GM10248 (cell line): ENCODE results near the gene OMD.

Source experiments
- CTCF ChIA-PET: fragments of 300-600 bp; sonication (Branson Sonifier 250); formaldehyde crosslinking; extraction: SDS; loops from one replicate; lab custom pipeline; 2021; ENCODE audit warnings: antibody characterized with exemption; lab: Yijun Ruan, JAX
- POLR2A ChIA-PET: fragments of 350-650 bp; sonication (Branson Sonifier 250); formaldehyde crosslinking; extraction: SDS; loops from one replicate; lab custom pipeline; 2020; ENCODE audit warnings: antibody characterized with exemption; lab: Yijun Ruan, JAX
- DNase-seq: peaks from one replicate; pipeline ENCODE4 v3.0.0; 2012; ENCODE audit errors: extremely low spot score
- TF ChIP-seq, protein P1 (sequence below): IDR thresholded peaks from 2 replicates; pipeline ENCODE4 v1.5.1; 2012; ENCODE audit warnings: mild to moderate bottlenecking, low read depth; ENCODE audit errors: extremely low read depth, missing control alignments, control extremely low read depth

OMD gene

DNA sequence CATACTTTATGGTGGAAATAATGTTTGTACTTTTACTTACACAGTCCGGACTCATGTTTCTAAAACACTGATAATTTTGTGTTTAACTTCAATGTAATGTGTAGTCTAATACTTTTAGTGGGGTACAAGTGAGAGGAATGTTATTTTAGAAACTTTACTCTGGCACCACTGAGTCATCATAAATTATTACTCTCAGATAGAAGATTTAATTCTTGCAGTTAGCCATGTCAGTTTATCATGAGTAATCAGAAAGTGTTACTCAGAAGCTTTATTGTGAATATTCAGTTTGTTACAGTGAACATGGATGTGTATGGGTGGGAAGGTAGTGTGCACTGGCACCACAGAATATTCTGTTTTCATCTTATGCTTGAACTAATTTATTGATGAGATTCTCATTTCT, 39.9 kb downstream of the OMD start:
- POLR2A ChIA-PET = no interaction called here
- CTCF ChIA-PET = interaction anchor here (0.9 to 1.4 kb wide), 2 partner anchors 16 to 36 kb away, joined by 3 read pairs; no protein-coding TSS in a partner anchor
- no peak for DNase-seq
- TF ChIP-seq, protein P1, sequence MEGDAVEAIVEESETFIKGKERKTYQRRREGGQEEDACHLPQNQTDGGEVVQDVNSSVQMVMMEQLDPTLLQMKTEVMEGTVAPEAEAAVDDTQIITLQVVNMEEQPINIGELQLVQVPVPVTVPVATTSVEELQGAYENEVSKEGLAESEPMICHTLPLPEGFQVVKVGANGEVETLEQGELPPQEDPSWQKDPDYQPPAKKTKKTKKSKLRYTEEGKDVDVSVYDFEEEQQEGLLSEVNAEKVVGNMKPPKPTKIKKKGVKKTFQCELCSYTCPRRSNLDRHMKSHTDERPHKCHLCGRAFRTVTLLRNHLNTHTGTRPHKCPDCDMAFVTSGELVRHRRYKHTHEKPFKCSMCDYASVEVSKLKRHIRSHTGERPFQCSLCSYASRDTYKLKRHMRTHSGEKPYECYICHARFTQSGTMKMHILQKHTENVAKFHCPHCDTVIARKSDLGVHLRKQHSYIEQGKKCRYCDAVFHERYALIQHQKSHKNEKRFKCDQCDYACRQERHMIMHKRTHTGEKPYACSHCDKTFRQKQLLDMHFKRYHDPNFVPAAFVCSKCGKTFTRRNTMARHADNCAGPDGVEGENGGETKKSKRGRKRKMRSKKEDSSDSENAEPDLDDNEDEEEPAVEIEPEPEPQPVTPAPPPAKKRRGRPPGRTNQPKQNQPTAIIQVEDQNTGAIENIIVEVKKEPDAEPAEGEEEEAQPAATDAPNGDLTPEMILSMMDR = no peak

DNA sequence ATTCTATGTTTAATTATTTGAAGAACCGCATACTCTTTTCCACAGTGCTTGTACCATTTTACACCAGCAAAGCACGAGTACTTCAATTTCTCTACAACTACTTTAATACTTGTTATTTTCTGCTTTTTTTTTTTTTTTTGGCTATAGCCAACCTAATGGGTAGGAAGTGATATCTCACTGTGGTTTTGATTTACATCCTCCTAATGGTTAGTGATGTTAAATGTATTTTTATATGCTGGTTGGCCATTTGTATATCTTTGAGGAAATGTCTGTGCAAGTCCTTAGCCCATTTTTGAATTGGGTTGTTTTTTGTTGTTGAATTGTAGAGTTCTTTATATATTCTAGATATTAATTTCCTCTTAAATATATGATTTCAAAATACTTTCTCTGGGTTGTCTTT, 42.5 kb downstream of the OMD start:
- TF ChIP-seq, protein P1 = no peak
- POLR2A ChIA-PET = no interaction called here
- no peak for DNase-seq
- CTCF ChIA-PET = interaction anchor here (1.0 kb wide), 1 partner anchor 213 kb away, joined by 3 read pairs; no protein-coding TSS in a partner anchor

DNA sequence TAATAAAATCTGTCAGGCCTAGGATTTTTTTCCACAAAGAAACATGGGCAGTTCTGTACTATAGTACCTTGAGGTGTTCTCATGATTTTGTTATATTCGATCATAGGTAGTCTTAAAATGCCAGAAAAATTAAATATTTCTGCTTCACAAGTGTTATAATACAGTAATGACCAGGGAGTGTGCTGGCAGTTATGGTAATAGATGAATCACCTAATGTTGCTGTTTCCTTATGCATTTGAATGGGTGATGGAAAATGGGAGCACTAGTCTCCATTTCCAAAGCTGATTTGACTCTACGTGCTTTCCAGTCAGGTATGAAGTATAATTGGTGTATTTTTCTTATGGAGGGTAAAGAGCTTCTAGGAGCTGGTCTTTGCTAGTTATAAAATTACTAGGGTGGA, 43.7 kb downstream of the OMD start:
- ChIA-PET POLR2A (no interaction called here), CTCF (interaction anchor here (1.2 kb wide), 1 partner anchor 241 kb away, joined by 4 read pairs; no protein-coding TSS in a partner anchor)
- TF ChIP-seq, protein P1 = no peak
- no peak for DNase-seq

DNA sequence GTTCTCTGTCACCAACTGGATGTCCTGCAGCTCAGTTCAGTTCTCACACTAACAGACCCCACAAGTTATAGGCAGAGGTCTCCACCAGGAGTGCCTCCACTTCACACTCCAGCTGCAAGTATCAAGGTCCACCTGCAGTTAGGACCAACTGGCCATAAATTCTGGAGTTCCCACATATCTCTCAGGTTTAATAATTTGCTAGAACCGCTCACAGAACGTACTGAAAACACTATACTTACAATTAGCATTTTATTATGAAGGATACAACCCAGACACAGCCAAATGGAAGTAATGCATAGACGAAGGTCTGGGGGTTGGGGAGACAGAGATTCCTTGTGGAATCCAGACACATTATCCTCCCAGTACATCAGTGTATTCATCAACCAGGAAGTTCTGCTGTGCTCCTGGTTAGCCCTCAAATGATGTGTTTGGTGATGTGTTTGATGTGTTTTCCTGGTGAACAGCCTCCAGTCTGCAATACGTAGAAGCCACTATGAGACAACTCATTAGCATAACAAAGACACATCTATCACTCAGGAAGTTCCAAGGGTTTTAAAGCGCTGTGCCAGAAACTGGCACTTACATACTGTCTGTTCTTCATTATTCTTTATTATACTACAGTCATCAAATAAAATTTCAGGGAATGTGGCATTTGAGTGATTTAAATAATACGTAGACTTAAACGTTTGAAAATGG, 45.3 kb downstream of the OMD start:
- ChIA-PET CTCF (interaction anchor here (1.0 to 1.2 kb wide), 2 partner anchors 8 to 12 kb away, joined by 3 read pairs; no protein-coding TSS in a partner anchor), POLR2A (no interaction called here)
- TF ChIP-seq, protein P1 = no peak
- no peak for DNase-seq

DNA sequence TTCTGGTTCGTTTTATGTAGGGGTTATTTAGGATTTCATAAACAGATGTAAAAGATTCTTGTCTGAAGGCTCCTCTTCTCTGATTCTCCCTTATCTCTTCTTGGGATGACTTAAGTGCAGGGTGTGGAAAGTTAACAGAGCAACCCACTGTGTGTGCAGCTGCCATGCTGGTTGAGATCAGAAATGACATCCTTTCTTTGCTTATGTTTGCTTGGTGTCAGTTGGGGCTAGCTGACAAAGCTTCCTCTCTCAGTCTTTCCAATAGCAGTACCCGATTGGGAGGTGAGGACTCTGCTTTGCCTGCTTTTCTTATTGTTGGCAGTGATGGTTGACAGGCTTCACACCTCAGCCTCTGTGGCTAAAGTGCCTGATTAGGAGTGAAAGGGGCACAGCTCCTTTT, 46.4 kb downstream of the OMD start:
- ChIA-PET CTCF (no interaction called here), POLR2A (no interaction called here)
- DNase-seq = no peak
- TF ChIP-seq, protein P1 = no peak

DNA sequence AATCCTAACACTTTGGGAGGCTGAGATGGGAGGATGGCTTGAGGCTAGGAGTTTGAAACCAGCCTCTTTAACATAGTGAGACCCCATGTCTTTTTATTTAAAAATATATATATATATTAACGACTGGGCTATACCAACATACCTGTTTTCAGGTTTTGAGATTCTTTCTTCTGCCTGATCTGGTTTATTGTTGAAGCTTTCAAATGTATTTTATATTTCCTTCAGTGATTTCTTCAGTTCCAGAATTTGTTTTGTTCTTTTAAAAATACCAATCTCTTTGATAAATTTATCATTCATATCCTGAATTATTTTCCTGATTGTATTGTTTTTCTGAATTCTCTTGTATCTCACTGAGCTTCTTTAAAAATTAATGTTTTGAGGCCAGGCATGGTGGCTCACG, 51.1 kb downstream of the OMD start:
- POLR2A ChIA-PET = no interaction called here
- TF ChIP-seq, protein P1 = no peak
- no peak for DNase-seq
- CTCF ChIA-PET = no interaction called here

DNA sequence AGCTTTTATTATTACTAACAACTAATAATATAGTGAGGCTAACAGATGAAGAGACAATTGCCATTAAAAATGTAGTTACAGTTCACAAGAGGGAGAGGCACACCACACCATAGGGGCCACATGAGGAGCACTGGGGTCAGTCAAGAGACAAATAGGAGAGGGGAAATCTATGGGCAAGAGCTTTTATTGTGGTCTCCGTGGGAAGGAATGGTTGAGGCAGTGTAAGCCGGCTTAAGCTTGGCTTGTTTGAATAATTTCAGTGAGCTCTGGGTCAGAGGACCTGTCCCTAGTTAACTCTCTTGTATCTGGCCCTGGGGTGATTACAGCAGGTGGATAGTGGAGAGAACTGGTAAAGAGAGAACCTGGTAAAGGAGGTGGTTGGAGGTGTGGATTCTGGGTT, 55.2 kb downstream of the OMD start:
- CTCF ChIA-PET = interaction anchor here (1.1 kb wide), 1 partner anchor 12 kb away, joined by 4 read pairs; no protein-coding TSS in a partner anchor
- DNase-seq = no peak
- TF ChIP-seq, protein P1 = no peak
- POLR2A ChIA-PET = no interaction called here
